Epithelial cell of esophagus (primary cell): Measurements from ENCODE around the gene NHERF2.

Source experiments
- DNase-seq: peaks from one replicate; pipeline ENCODE4 v3.0.0; 2010; ENCODE audit warnings: low read depth
- H3K4me3 ChIP-seq: 2 replicates; pipeline ENCODE4 v1.5.1; 2011; ENCODE audit warnings: mild to moderate bottlenecking, low read length, control low read depth
- TF ChIP-seq, protein P1 (sequence below): IDR thresholded peaks from 2 replicates; pipeline ENCODE4 v1.5.1; 2011; ENCODE audit warnings: low read depth, mild to moderate bottlenecking, low read length, control low read depth, inconsistent platforms; ENCODE audit not compliant: insufficient read depth; ENCODE audit errors: missing control alignments

Gene NHERF2

DNA sequence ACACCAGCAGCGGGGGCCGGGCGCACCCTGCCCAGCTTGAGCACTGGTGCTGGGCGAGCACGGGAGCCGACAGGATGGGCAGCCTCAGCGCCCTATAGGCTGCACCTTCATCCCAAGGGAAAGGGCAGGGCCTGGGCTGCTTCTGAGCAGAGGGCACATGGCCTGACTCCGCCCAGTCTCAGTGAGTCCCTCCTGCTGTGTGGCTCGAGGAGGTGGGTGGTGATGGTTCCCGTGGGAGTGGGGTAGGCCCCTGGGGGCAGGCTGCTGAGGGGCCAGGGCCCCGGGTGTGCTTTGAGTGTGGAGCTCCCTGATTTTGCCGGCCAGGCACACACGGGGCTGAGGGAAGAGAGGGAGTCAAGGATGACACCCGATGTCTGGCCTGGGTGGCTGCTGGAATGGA, 59.0 kb downstream of the NHERF2 start:
- H3K4me3 ChIP-seq: no peak overlapping the region
- TF ChIP-seq, protein P1, sequence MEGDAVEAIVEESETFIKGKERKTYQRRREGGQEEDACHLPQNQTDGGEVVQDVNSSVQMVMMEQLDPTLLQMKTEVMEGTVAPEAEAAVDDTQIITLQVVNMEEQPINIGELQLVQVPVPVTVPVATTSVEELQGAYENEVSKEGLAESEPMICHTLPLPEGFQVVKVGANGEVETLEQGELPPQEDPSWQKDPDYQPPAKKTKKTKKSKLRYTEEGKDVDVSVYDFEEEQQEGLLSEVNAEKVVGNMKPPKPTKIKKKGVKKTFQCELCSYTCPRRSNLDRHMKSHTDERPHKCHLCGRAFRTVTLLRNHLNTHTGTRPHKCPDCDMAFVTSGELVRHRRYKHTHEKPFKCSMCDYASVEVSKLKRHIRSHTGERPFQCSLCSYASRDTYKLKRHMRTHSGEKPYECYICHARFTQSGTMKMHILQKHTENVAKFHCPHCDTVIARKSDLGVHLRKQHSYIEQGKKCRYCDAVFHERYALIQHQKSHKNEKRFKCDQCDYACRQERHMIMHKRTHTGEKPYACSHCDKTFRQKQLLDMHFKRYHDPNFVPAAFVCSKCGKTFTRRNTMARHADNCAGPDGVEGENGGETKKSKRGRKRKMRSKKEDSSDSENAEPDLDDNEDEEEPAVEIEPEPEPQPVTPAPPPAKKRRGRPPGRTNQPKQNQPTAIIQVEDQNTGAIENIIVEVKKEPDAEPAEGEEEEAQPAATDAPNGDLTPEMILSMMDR: no peak
- DNase-seq: no peak

DNA sequence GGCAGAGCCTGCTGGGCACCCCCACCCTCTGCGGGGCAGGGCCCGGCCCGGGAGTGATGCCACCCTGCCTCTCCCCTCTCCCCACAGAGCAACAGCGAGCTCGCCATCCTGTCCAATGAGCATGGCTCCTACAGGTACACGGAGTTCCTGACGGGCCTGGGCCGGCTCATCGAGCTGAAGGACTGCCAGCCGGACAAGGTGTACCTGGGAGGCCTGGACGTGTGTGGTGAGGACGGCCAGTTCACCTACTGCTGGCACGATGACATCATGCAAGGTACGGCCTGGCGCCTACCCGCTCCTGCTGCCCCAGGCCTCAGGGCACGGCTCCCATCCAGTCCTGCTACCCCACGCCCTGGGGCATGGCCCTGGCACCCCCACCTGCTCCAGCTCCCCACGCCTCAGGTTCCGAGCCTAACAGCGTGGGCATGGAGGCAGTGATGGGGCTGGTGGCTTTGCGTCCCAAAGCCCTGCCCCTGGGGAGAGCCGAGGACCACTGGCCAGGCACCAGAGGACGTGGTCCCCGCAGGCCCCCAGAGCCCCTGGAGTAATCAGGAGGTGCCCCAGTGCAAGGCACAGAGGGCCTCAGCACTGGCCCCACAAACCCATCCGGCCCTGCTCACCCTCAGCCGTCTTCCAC, 59.5 kb downstream of the NHERF2 start:
- H3K4me3 ChIP-seq: no peak overlapping the region
- DNase-seq: no peak
- TF ChIP-seq, protein P1: no peak

DNA sequence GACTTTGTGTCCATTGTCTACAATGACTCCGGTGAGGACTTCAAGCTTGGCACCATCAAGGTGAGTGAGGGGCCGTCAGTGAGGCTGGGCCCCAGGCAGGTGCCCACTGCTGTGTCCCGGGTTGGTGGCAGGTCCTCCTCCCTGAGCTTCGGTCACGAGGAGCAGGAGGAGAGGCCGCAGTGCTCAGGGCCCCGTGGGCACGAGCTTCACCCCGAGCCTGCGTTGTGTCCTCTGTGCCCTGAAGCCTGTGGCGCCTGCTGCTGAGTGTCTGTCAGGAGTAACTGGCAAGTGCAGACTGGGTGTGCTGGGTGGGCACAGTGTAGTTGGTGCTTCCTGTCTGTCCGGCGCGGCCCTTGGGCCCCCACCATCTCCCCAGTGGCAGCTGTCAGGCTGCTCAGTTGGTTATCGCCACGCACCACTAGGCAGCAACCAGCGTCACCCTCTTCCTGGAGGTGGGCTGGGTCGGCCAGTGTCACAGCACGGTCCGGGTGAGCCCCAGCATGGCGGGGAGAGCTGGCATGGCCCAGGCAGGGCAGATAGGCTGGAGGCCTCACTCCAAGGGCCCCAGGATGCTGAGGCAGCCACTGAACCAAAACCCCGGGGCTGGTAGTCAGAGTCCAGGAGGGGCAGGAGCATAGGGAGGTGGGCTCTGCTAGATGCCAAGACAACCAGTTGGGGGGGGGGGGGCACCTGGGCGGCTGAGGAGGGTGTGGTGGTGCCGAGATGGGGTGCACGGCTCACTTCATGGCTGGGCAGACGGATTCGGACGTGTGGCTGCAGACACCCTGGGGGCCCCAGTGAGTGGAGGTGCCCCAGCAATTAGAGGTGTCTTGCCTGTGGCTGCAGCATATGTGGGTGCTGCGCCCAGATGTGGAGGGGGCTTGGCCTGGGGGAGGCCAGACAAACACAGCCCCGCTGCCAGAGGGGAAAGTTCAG, 60.4 kb downstream of the NHERF2 start:
- H3K4me3 ChIP-seq: no peak overlapping the region
- DNase-seq: no peak
- TF ChIP-seq, protein P1: no peak

DNA sequence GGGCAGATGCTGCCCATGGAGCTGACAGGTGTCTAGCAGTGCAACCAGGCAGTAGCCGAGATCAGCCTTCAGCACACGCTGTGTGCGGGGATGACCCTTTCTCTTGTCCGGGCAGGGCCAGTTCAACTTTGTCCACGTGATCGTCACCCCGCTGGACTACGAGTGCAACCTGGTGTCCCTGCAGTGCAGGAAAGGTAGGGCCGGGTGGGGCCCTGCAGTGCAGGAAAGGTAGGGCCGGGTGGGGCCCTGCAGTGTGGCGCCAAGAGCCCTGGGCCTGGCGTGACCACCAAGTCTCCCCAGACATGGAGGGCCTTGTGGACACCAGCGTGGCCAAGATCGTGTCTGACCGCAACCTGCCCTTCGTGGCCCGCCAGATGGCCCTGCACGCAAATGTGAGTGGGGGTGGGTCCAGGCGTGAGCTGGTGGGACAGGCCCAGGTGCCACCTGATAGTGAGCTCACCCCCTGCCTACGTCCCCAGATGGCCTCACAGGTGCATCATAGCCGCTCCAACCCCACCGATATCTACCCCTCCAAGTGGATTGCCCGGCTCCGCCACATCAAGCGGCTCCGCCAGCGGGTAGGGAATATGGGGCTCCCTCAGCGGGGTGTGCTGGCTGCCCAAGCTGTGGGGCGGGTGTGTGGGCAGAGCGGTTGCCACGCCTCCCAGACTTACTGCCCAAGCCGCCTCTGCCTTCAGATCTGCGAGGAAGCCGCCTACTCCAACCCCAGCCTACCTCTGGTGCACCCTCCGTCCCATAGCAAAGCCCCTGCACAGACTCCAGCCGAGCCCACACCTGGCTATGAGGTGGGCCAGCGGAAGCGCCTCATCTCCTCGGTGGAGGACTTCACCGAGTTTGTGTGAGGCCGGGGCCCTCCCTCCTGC, 61.3 kb downstream of the NHERF2 start:
- H3K4me3 ChIP-seq: no peak overlapping the region
- TF ChIP-seq, protein P1: no peak
- DNase-seq: no peak
